Measurements from ENCODE around the gene PAK2.

DNA sequence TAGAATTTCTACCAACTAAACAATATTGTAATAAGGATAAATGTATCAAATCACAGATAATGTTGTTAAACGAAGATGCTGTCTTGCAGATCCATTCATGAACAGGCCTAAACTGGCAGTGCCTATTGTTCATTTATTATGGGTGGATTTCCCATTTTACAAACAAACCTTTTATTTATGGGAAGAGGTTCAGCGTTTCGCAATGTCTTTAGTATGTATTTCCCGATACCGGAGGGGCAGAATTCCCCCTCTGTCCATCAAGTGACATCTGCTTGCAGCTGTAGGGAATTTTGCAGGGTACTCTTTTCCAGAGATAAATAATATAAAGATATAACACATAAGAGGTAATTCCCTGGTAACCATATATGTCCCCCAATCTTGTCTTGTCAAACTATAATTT is 33.3 kb upstream of the PAK2 start:
- TF ChIP-seq, protein P1, sequence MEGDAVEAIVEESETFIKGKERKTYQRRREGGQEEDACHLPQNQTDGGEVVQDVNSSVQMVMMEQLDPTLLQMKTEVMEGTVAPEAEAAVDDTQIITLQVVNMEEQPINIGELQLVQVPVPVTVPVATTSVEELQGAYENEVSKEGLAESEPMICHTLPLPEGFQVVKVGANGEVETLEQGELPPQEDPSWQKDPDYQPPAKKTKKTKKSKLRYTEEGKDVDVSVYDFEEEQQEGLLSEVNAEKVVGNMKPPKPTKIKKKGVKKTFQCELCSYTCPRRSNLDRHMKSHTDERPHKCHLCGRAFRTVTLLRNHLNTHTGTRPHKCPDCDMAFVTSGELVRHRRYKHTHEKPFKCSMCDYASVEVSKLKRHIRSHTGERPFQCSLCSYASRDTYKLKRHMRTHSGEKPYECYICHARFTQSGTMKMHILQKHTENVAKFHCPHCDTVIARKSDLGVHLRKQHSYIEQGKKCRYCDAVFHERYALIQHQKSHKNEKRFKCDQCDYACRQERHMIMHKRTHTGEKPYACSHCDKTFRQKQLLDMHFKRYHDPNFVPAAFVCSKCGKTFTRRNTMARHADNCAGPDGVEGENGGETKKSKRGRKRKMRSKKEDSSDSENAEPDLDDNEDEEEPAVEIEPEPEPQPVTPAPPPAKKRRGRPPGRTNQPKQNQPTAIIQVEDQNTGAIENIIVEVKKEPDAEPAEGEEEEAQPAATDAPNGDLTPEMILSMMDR (IDR thresholded peaks at IDR 0.05): no peak
- TF ChIP-seq EP300 (IDR thresholded peaks at IDR 0.05) (no peak), POLR2A (IDR thresholded peaks at IDR 0.05) (no peak)

All from tibial nerve (tissue), 4 donors.